SK-N-SH treated with all-trans-retinoic acid at 6 μM for 48 hours (cell line): ENCODE results near the gene MINAR2.

ENCODE experiments used
- ATAC-seq: fragments of 200-7000 bp; cut with Tn5 transposase; 3 replicates; pipeline ENCODE4 v1.9.1; 2020; ENCODE audit warnings: mild to moderate bottlenecking, moderate library complexity
- ARNTL ChIP-seq: fragments of 450-650 bp; formaldehyde crosslinking; IDR thresholded peaks from 2 replicates; pipeline ENCODE4 v1.5.0; 2020; ENCODE audit warnings: low read depth, mild to moderate bottlenecking, moderate library complexity, borderline replicate concordance
- BACH2 ChIP-seq: fragments of 250-450 bp; sonication (Bioruptor Pico); IDR thresholded peaks from 2 replicates; pipeline ENCODE4 v1.9.0; 2021; ENCODE audit warnings: mild to moderate bottlenecking, borderline replicate concordance
- CSDC2 ChIP-seq: fragments of 250-450 bp; sonication (Bioruptor Pico); IDR thresholded peaks from 2 replicates; pipeline ENCODE4 v1.5.0; 2020; ENCODE audit warnings: mild to moderate bottlenecking, moderate library complexity
- ESRRG ChIP-seq: fragments of 250-450 bp; sonication (Bioruptor Pico); IDR thresholded peaks from 2 replicates; pipeline ENCODE4 v1.6.1; 2021; ENCODE audit warnings: mild to moderate bottlenecking
- ISL1 ChIP-seq: fragments of 250-450 bp; sonication (Bioruptor Pico); IDR thresholded peaks from 2 replicates; pipeline ENCODE4 v2.1.2; 2022; ENCODE audit warnings: mild to moderate bottlenecking, moderate library complexity
- OSR1 ChIP-seq: fragments of 250-450 bp; sonication (Bioruptor Pico); IDR thresholded peaks from 2 replicates; pipeline ENCODE4 v1.8.0; 2022; ENCODE audit warnings: moderate library complexity, mild to moderate bottlenecking, inconsistent platforms
- RARB ChIP-seq: fragments of 250-450 bp; sonication (Bioruptor Pico); IDR thresholded peaks from 2 replicates; pipeline ENCODE4 v1.8.0; 2021; ENCODE audit warnings: mild to moderate bottlenecking, moderate library complexity
- SNAI2 ChIP-seq: fragments of 250-450 bp; sonication (Bioruptor Pico); IDR thresholded peaks from 2 replicates; pipeline ENCODE4 v1.5.0; 2020; ENCODE audit warnings: mild to moderate bottlenecking, moderate library complexity
- TCF4 ChIP-seq: fragments of 250-450 bp; sonication (Bioruptor Pico); IDR thresholded peaks from 2 replicates; pipeline ENCODE4 v1.8.0; 2021; ENCODE audit warnings: mild to moderate bottlenecking, moderate library complexity, borderline replicate concordance
- TOX ChIP-seq: fragments of 250-450 bp; sonication (Bioruptor Pico); IDR thresholded peaks from 2 replicates; pipeline ENCODE4 v1.8.0; 2021; ENCODE audit warnings: mild to moderate bottlenecking, moderate library complexity, borderline replicate concordance
- ZC3H10 ChIP-seq: fragments of 250-450 bp; sonication (Bioruptor Pico); IDR thresholded peaks from 2 replicates; pipeline ENCODE4 v1.5.1; 2021; ENCODE audit warnings: mild to moderate bottlenecking, moderate library complexity
- ZFP3 ChIP-seq: fragments of 250-450 bp; sonication (Bioruptor Pico); IDR thresholded peaks from 2 replicates; pipeline ENCODE4 v1.5.0; 2020; ENCODE audit warnings: mild to moderate bottlenecking, moderate library complexity
- ZFP30 ChIP-seq: fragments of 450-650 bp; formaldehyde crosslinking; IDR thresholded peaks from 2 replicates; pipeline ENCODE4 v1.5.0; 2022; ENCODE audit warnings: mild to moderate bottlenecking, moderate library complexity
- ZNF565 ChIP-seq: fragments of 450-650 bp; formaldehyde crosslinking; conservative IDR thresholded peaks from 2 replicates; pipeline ENCODE4 v1.5.0; 2020; ENCODE audit warnings: low read depth, mild to moderate bottlenecking, moderate library complexity
- ZNF70 ChIP-seq: fragments of 450-650 bp; formaldehyde crosslinking; IDR thresholded peaks from 2 replicates; pipeline ENCODE4 v1.5.0; 2020; ENCODE audit warnings: mild to moderate bottlenecking, moderate library complexity
- ZNF8 ChIP-seq: fragments of 450-650 bp; formaldehyde crosslinking; IDR thresholded peaks from 2 replicates; pipeline ENCODE4 v1.5.0; 2020; ENCODE audit warnings: mild to moderate bottlenecking, moderate library complexity
- TF ChIP-seq, protein P1 (sequence below): fragments of 250-450 bp; sonication (Bioruptor Pico); IDR thresholded peaks from 2 replicates; pipeline ENCODE4 v1.5.1; 2021; ENCODE audit warnings: mild to moderate bottlenecking, moderate library complexity
- TF ChIP-seq, protein P2 (sequence below): fragments of 250-450 bp; sonication (Bioruptor Pico); IDR thresholded peaks from 2 replicates; pipeline ENCODE4 v1.8.0; 2021; ENCODE audit warnings: low read depth, mild to moderate bottlenecking, moderate library complexity, borderline replicate concordance
- TF ChIP-seq, protein P3 (sequence below): fragments of 250-450 bp; sonication (Bioruptor Pico); IDR thresholded peaks from 2 replicates; pipeline ENCODE4 v1.5.0; 2020; ENCODE audit warnings: mild to moderate bottlenecking, moderate library complexity
- TF ChIP-seq, protein P4 (sequence below): fragments of 250-450 bp; sonication (Bioruptor Pico); IDR thresholded peaks from 2 replicates; pipeline ENCODE4 v1.5.1; 2020; ENCODE audit warnings: low read depth, mild to moderate bottlenecking, moderate library complexity
- TF ChIP-seq, protein P5 (sequence below): fragments of 250-450 bp; sonication (Bioruptor Pico); IDR thresholded peaks from 2 replicates; pipeline ENCODE4 v1.8.0; 2020; ENCODE audit warnings: mild to moderate bottlenecking, moderate library complexity, borderline replicate concordance

Gene MINAR2

DNA sequence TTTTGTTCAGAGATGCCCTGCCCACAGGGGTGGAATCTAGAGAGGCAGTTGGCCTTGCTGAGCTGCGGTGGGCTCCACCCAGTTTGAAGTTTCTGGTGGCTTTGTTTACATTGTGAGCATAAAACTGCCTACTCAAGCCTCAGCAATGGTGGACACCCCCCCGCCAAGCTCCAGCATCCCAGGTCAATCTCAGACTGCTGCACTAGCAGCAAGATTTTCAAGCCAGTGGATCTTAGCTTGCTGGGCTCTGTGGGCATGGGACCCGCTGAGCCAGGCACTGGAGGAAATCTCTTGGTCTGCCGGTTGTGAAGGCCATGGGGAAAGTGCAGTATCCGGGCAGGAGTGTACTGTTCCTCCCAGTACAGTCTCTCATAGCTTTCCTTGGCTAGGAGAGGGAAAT lies 55.5 kb downstream of the MINAR2 start (continued):
- TF ChIP-seq, protein P1, sequence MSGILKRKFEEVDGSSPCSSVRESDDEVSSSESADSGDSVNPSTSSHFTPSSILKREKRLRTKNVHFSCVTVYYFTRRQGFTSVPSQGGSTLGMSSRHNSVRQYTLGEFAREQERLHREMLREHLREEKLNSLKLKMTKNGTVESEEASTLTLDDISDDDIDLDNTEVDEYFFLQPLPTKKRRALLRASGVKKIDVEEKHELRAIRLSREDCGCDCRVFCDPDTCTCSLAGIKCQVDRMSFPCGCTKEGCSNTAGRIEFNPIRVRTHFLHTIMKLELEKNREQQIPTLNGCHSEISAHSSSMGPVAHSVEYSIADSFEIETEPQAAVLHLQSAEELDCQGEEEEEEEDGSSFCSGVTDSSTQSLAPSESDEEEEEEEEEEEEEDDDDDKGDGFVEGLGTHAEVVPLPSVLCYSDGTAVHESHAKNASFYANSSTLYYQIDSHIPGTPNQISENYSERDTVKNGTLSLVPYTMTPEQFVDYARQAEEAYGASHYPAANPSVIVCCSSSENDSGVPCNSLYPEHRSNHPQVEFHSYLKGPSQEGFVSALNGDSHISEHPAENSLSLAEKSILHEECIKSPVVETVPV (CRISPR knock-in tag) = no peak
- TF ChIP-seq ZNF565 (CRISPR knock-in tag) (no peak), TCF4 (CRISPR knock-in tag) (no peak), ARNTL (no peak), ZNF70 (CRISPR knock-in tag) (no peak), BACH2 (CRISPR knock-in tag) (no peak)
- TF ChIP-seq, all 23 proteins: peak for 0

DNA sequence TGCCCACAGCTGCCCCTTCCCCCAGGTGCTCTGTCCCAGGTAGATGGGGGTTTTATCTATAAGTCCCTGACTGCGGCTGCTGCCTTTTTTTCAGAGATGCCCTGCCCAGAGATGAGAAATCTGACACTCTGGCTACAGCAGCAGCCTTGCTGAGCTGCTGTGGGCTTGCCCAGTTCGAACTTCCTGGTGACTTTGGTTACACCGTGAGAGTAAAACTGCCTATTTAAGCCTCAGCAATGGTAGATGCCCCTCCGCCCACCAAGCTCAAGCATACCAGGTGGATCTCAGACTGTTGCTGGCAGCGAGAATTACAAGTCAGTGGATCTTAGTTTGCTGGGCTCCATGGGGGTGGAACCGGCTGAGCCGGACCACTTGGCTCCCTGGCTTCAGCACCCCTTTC lies 56.8 kb downstream of the MINAR2 start:
- no peak for TF ChIP-seq ESRRG (CRISPR knock-in tag)
- TF ChIP-seq ZC3H10 = no peak
- TF ChIP-seq ZFP30 = no peak
- no peak for TF ChIP-seq CSDC2 (CRISPR knock-in tag)
- TF ChIP-seq, protein P1 (CRISPR knock-in tag) = no peak
- no peak for TF ChIP-seq RARB (CRISPR knock-in tag)
- no peak for TF ChIP-seq ISL1 (CRISPR knock-in tag)
- TF ChIP-seq TOX (CRISPR knock-in tag) = no peak
- no peak for TF ChIP-seq TCF4 (CRISPR knock-in tag)
- TF ChIP-seq, protein P2, sequence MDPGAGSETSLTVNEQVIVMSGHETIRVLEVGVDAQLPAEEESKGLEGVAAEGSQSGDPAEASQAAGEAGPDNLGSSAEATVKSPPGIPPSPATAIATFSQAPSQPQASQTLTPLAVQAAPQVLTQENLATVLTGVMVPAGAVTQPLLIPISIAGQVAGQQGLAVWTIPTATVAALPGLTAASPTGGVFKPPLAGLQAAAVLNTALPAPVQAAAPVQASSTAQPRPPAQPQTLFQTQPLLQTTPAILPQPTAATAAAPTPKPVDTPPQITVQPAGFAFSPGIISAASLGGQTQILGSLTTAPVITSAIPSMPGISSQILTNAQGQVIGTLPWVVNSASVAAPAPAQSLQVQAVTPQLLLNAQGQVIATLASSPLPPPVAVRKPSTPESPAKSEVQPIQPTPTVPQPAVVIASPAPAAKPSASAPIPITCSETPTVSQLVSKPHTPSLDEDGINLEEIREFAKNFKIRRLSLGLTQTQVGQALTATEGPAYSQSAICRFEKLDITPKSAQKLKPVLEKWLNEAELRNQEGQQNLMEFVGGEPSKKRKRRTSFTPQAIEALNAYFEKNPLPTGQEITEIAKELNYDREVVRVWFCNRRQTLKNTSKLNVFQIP (CRISPR knock-in tag) = no peak
- no peak for TF ChIP-seq SNAI2
- no peak for TF ChIP-seq BACH2 (CRISPR knock-in tag)
- TF ChIP-seq ZFP3 (CRISPR knock-in tag) = no peak
- no peak for TF ChIP-seq ZNF70 (CRISPR knock-in tag)
- TF ChIP-seq ZNF8 (CRISPR knock-in tag) = no peak
- TF ChIP-seq, protein P3, sequence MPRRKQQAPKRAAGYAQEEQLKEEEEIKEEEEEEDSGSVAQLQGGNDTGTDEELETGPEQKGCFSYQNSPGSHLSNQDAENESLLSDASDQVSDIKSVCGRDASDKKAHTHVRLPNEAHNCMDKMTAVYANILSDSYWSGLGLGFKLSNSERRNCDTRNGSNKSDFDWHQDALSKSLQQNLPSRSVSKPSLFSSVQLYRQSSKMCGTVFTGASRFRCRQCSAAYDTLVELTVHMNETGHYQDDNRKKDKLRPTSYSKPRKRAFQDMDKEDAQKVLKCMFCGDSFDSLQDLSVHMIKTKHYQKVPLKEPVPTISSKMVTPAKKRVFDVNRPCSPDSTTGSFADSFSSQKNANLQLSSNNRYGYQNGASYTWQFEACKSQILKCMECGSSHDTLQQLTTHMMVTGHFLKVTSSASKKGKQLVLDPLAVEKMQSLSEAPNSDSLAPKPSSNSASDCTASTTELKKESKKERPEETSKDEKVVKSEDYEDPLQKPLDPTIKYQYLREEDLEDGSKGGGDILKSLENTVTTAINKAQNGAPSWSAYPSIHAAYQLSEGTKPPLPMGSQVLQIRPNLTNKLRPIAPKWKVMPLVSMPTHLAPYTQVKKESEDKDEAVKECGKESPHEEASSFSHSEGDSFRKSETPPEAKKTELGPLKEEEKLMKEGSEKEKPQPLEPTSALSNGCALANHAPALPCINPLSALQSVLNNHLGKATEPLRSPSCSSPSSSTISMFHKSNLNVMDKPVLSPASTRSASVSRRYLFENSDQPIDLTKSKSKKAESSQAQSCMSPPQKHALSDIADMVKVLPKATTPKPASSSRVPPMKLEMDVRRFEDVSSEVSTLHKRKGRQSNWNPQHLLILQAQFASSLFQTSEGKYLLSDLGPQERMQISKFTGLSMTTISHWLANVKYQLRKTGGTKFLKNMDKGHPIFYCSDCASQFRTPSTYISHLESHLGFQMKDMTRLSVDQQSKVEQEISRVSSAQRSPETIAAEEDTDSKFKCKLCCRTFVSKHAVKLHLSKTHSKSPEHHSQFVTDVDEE (CRISPR knock-in tag) = no peak
- TF ChIP-seq, protein P4, sequence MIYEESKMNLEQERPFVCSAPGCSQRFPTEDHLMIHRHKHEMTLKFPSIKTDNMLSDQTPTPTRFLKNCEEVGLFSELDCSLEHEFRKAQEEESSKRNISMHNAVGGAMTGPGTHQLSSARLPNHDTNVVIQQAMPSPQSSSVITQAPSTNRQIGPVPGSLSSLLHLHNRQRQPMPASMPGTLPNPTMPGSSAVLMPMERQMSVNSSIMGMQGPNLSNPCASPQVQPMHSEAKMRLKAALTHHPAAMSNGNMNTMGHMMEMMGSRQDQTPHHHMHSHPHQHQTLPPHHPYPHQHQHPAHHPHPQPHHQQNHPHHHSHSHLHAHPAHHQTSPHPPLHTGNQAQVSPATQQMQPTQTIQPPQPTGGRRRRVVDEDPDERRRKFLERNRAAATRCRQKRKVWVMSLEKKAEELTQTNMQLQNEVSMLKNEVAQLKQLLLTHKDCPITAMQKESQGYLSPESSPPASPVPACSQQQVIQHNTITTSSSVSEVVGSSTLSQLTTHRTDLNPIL = no peak
- TF ChIP-seq, all 23 proteins: peak for 0
- ATAC-seq = no peak

DNA sequence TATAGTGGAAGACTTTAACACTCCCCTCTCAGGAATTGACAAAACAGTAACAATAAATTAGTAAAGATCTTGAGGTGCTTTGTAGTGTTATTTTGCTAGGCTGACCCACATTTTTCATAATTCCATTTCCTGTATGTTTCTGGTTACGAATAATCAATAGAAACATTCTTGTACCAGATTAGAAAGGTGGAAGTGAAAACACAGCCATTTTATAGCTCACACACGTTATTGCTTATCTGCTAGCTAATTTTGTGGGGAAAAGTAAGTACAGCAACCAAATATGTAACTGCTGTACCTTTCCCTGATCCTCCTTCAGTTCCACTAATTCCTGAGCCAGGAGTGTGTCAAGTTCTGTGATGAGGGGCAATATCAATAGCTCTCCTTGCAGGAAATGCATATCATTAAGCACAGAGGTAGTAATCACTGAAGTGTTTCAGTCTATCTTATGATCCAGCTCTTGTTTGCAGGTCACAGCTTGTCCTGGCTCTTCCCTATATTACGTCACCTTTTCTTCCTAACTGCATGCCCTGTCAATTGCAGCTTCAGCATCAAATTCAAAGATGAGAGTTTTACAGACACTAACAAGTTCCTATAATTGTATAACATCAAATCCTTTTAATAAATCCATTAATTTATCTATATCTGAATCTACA lies 59.4 kb downstream of the MINAR2 start:
- ATAC-seq = no peak
- TF ChIP-seq ZFP30 (no peak), ZNF8 (CRISPR knock-in tag) (no peak), CSDC2 (CRISPR knock-in tag) (no peak), BACH2 (CRISPR knock-in tag) (no peak), ESRRG (CRISPR knock-in tag) (no peak), ZFP3 (CRISPR knock-in tag) (no peak), ISL1 (CRISPR knock-in tag) (no peak), ZNF70 (CRISPR knock-in tag) (no peak), OSR1 (CRISPR knock-in tag) (no peak)
- TF ChIP-seq, protein P1 (CRISPR knock-in tag) = no peak
- TF ChIP-seq, protein P3 (CRISPR knock-in tag) = no peak
- TF ChIP-seq, protein P5, sequence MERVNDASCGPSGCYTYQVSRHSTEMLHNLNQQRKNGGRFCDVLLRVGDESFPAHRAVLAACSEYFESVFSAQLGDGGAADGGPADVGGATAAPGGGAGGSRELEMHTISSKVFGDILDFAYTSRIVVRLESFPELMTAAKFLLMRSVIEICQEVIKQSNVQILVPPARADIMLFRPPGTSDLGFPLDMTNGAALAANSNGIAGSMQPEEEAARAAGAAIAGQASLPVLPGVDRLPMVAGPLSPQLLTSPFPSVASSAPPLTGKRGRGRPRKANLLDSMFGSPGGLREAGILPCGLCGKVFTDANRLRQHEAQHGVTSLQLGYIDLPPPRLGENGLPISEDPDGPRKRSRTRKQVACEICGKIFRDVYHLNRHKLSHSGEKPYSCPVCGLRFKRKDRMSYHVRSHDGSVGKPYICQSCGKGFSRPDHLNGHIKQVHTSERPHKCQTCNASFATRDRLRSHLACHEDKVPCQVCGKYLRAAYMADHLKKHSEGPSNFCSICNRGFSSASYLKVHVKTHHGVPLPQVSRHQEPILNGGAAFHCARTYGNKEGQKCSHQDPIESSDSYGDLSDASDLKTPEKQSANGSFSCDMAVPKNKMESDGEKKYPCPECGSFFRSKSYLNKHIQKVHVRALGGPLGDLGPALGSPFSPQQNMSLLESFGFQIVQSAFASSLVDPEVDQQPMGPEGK (CRISPR knock-in tag) = no peak
